IPS-NIHi7 (cell line): Measurements from ENCODE around the gene CYP3A7.
"Not testable (repeated sequence)": the region's sequence is repeated elsewhere in the genome, so short reads cannot be mapped to it uniquely, and the experiment has no call there.

Experiments used
- DNase-seq: peaks from one replicate; pipeline ENCODE4 v3.0.0; 2012; ENCODE audit warnings: mixed read lengths; ENCODE audit errors: extremely low spot score

Gene CYP3A7

DNA sequence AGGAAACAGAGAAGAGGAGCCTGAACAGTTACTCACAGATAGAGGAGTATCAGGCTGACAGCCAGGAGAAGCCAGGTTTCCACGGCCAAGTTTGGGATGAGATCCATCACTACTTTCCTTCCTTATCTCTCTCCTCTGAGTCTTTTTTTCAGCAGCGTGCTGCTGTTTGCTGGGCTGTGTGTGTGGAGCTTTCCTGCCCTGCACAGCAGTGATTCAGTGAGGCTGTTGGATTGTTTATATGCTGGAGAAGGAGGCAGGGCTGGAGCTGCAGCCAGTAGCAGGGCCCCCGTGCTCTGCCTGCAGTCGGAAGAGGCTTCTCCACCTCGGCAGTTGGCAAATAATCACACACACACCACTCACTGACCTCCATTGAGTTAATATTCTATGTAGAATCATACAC is at the start of gene CYP3A7:
TSS of gene CYP3A7 (minus strand) at position 210 of the 400 bp plus-strand sequence. CDS start at position 107, 103 bp downstream.
- DNase-seq: no peak

DNA sequence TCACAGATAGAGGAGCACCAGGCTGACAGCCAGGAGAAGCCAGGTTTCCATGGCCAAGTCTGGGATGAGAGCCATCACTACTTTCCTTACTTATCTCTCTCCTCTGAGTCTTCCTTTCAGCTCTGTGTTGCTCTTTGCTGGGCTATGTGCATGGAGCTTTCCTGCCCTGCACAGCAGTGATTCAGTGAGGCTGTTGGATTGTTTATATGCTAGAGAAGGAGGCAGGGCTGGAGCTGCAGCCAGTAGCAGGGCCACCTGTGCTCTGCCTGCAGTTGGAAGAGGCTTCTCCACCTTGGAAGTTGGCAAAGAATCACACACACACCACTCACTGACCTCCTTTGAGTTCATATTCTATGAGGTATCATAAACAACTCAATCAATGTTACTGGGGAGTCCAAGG is 49.0 kb upstream of the CYP3A7 start, which contains the start of gene CYP3A4:
TSS of gene CYP3A4 (minus strand) at position 178 of the 400 bp plus-strand sequence. CDS start at position 75, 103 bp downstream.
- no peak for DNase-seq

DNA sequence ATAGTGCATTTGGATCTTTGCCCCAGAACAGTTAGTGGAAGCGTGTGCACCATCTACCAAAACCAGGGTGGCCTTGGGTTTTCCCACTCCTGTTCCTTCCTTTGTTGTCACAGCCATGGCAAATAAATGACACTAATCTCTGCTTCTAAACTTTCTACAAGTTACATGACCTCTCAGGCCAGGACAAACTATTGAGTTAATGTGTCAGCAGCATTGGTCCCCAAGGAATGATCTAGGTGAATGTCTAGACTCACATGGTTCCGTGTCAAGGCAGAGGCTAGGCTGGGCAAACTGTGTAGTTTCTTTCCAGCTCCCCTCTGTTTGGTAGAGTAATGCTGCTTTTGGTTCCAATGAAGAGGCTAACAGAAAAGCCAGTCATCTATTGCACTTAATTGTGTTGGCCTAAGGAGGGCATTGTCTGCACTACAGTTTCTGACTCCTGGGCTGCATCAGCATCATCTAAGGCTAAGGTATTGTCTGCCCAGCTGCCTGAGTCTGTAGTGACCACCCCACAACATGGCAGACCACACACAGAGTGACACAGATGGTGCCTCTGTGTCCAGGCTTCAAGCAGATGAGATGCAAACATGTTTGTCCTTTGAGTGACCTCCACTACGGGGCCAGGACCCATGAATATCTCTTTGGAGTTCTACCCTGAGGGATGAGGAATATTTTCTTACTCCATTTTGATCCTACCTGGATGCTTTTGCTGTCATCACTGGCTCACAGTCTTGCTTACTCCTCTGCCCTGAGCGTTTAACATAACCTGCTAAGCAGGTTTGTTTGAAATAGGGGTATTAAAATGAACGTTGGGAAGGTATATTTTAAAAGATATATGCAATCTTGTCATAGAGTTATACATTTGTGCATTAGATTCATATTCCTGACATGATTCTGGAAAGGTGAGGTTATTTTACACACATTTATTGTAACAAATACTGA is 47.3 kb upstream of the CYP3A7 start:
- no peak for DNase-seq

DNA sequence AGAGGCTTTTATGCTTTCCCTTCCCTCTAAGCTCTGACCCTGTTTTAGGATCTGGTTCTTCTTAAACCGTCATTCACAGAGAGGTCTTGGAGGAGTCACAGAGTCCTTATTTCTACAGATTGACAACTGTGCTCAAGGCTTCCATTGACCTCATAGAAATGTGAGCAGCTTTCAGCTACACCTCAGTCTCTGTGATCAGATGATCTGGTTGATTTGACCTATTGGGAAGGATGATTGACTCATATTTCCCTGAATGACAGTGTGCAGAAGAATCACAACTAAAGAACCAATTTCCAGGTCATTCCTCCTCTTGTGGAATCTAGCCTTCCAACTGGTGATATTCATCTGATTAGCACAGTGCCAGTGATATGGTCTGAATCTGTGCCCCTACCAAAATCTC is 45.6 kb upstream of the CYP3A7 start:
- DNase-seq: no peak

DNA sequence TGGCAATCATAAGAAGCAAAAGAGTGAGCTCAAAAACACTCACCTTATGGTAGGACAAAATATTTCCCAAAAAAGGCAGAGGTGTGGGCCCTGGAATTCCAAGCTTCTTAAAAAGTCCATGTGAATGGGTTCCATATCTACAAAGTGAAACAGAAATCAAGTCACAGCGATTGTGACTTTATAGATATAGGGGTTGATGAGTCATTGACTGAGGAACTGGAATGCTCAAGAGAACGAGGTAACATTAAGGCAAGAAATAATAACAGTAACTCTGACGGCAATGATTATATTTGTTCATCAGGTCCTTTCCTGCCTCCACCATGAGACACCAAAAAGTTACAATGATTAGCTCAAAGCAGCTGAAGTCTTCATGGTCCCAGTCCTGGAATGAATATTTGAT is 45.0 kb upstream of the CYP3A7 start:
- no peak for DNase-seq

DNA sequence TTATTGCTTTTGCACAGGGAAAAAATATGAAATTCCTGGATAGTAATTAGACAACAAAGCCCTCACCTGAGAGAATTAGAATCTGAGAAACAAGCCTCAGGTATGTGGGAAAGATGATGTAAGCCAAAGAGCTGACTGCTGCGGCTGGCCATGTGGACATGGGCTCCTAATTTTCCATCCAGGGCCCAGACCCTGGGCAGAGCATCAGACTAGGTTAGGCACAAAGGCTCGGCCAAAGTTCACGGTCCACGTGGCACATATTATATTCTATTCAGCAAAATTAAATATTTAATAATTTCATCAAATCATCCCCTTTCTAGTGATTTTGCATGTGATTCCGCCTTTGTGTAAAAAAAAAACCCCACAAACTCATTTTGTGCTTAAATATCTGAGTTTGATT is 43.9 kb upstream of the CYP3A7 start:
- no peak for DNase-seq

DNA sequence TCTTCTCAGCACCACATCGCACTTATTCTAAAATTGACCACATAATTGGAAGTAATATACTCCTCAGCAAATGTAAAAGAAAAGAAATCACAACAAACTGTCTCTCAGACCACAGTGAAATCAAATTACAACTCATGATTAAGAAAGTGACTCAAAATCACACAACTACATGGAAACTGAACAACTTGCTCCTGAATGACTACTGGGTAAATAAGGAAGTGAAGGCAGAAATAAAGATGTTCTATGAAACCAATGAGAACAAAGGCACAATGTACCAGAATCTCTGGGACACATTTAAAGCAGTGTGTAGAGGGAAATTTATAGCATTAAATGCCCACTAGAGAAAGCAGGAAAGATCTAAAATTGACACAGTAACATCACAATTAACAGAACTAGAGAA is 38.4 kb upstream of the CYP3A7 start:
- not testable (repeated sequence) for DNase-seq

DNA sequence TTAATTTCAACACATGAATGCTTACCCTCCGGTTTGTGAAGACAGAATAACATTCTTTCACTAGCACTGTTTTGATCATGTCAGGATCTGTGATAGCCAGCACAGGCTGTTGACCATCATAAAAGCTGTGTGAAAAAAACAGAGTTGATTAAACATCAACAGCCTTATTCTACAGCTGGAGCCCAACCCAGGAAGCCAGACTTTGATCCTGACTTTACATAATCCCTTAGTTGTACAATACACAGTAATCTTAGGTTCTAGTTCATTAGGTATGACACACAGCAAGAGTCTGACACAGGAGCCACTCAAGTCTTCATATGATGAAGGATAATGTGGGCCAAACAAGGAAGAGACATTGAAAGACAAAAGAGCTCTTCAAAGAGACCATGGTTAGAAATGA is 37.6 kb upstream of the CYP3A7 start:
- DNase-seq: no peak

DNA sequence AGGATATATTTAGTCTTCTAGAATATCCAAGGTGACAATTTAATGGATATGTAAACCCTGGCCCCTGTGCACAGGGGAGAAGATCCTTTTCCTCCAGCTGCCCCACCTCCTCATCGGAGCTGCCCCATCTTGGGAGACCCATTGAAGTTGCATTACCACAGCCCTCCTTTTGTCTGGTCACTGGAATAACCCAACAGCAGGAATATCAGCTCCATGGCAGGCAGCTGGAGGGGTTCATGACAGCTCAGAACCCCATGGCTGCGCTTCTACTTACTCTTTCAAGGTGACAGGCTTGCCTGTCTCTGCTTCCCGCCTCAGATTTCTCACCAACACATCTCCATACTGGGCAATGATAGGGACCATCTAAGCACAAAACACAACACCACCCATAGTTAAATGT is 34.5 kb upstream of the CYP3A7 start:
- DNase-seq: not testable (repeated sequence)

DNA sequence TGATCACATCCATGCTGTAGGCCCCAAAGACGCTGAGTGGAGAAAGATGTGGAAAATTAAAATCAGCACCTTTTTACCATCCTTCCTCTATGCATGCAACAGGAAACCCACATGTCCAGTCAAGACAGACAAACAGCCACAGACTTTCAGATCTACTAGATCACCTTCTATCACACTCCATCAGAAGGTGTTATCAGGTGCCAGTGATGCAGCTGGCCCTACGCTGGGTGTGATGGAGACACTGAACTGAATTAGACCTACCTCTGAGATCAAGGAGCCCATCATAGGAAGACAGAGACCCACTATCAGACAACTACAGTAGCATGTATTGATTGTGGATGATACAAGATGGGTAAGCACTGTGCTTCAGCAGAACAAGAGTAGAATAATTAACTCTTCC is 33.5 kb upstream of the CYP3A7 start:
- DNase-seq: no peak

DNA sequence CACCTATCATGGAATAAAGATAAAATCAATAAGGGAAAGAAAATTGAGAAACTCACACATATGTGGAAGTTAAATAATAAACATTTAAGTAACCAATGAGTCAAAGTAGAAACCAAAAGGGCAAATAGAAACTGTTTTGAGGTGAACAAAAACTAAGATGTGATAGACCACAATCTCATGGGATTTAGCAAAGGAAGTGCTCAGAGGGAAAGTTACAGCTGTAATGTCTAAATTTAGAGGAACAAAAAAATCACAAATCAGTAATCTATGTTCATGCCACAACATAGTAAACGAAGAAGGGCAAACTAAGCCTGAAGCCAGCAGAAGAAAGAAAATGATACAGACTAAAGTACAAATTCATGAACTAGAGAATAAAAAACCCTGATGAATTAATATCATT is 32.7 kb upstream of the CYP3A7 start:
- no peak for DNase-seq

DNA sequence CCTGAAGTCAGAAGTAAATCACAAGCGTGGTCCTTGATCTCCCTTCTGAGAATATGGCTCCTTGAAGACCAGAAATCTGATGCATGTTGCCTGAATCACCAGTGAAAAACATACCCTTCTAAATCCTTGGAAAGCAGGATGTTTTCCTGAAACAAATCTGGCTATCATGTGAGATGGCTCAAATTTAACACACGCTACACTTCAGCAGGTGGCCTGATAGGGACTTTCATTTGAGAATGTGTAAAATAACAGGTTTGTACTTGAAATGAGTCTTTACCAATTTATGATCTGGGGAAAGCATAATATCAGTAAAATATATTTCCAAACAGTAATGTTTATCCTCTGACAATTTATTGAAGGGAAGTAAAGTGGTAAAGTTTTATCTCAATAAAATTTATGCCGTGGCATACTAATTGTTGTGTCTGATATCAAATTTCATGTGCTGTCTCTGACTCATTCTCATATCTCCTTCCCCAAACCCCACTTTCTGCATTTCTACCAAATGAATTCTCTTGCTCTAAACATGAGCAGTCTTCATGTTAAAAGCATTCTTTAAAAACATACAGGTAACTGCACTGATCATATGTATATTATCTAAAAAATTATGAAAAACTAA is 31.6 kb upstream of the CYP3A7 start:
- no peak for DNase-seq

DNA sequence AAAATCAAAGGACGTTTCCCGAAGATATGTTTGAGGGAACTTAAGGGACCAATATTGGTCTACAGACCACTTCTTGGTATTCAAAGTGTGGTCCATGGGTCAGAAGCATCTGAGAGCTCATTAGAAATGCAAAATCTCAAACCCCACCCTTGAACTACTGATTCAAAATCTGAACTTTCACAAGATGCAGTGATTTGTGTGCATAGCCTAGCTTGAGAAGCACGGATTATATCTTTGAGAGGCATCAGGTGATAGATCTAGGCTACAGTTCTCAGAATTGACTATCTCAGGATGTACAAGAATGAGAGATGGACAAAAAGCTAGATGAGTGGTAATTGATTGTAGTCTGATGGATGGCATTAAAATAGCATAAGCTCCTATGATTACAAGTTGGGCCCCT is 29.5 kb upstream of the CYP3A7 start:
- DNase-seq: no peak

DNA sequence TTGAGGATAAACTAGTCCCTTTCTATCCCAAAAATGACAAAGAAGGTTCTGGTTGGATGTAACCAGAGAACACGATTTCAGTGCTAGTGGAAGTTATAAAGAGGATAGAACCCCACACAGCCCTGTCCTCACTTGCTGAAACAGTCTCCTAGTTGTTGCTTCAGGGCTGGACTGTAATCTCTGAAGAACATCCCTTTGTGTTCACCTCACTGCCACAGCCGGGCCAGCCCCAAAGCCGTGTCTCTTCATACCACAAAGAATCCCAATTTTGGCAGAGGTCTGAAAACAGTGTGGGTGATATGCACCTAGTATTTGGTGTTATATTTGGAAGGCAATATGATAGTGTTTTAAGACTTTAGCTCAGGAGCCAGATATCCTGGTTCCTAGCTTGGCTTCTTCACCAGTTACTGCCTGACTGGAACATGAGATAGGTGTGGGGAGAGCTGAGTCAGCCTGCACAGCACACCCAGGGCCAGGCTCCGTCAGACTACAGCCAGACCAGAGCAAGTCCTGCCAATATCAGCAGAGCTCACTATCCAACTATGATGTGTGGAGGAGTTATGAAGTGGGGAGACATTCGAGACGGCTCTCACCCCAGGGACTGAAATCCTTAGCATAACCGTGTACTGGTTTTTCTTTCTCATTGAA is 27.8 kb upstream of the CYP3A7 start:
- no peak for DNase-seq

DNA sequence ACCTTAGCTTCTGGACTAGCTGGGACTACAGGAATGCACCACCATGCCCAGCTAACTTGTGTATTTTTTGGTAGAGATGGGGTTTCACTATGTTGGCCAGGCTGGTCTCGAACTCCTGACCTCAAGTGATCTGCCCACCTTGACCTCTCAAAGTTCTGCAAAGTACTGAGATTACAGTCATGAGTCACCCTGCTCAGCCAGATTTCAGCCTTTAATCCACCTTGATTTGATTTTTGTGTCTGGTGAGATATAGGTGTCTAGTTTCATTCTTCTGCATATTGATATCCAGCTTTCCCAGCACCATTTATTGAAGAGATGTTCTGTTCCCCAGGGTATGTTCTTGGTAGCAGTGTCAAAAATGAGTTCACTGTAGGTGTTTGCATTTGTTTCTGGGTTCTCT is 20.1 kb upstream of the CYP3A7 start:
- DNase-seq: no peak

DNA sequence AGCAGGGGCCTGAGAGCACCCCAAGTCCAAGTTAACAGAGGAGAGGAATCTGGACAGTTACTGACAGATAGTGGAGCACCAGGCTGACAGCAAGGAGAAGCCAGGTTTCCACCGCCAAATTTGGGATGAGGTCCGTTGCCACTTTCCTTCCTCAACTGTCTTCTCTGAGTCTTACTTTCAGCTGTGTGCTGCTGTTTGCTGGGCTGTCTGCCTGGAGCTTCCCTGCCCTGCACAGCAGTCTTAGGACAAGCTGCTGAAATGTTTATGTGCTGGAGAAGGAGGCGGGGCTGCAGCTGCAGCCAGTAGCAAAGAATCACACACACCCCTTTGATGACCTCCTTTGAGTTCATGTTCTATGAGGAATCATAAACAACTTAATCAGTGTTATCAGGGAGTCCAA is 17.4 kb upstream of the CYP3A7 start:
- DNase-seq: no peak

DNA sequence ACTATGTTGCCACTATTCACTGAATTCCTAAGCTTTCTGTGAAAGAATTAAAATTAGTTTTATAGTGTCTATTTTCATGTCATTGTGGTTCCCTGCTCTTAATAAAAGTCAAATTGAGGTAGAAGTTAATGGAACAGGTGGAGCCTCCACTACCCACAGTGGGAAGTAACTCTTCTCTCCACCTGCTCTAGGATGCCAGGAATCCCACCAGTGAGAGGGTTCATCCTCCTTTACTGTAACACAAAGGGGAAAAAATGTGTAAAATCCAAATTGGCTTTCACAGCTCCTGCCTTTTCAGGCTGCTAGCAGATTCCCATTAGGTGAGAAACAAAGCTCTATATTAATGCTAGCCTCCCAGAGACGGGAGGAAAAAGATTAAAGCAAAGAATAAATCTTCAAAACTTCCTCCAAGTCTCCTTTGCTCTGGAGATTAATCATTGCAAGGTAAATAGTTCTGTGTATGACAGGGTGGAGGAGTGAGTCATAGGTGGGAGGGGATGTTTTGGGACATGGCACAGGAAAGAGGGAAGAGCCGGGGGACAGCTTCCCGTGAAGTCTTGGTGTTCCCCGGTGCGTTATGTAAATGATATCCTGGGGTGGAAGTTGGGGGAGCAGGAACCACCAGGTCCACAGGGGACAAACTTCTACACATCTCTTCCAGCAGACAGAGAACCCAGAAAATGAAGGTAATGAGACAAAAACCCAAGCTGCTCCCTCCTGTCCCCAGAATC is 16.5 kb upstream of the CYP3A7 start:
- not testable (repeated sequence) for DNase-seq

DNA sequence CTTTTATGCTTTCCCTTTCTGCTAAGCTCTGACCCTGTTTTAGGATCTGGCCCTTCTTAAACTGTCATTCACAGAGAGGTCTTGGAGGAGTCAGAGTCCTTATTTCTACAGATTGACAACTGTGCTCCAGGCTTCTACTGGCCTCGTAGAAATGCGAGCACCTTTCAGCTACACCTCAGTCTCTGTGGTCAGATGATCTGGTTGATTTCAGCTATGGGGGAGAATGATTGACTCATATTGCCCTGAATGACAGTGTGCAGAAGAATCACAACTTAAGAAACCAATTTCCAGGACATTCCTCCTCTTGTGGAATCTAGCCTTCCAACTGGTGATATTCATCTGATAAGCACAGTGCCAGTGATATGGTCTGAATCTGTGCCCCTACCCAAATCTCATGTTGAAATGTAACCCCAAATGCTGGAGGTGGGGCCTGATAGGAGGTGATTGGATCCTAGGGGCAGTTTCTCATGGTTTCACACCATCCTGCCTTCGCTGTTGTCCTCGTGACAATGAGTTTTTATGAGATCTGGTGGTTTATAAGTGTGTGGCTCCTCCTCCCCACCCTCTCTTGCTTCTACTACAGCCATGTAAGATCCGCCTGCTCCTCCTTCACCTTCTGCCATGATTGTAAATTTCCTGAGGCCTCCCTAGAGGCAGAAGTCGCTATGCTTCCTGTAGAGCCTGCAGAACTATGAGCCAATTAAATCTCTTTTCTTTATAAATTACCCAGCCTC is 14.0 kb upstream of the CYP3A7 start:
- no peak for DNase-seq

DNA sequence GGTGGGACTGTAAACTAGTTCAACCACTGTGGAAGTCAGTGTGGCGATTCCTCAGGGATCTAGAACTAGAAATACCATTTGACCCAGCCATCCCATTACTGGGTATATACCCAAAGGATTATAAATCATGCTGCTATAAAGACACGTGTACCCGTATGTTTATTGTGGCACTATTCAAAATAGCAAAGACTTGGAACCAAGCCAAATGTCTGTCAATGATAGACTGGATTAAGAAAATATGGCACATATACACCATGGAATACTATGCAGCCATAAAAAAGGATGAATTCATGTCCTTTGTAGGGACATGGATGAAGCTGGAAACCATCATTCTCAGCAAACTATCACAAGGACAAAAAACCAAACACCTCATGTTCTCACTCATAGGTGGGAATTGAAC is 11.9 kb upstream of the CYP3A7 start:
- DNase-seq: not testable (repeated sequence)

DNA sequence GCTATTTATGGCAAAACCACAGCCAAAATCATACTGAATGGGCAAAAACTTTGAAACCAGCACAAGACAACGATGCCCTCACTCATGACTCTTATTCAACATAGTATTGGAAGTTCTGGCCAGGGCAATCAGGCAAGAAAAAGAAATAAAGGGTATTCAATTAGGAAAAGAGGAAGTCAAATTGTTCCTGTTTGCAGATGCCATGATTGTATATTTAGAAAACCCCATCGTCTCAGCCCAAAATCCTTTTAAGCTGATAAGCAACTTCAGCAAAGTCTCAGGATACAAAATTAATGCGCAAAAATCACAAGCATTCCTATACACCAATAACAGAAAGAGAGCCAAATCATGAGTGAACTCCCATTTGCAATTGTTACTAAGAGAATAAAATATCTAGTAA is 10.4 kb upstream of the CYP3A7 start:
- DNase-seq: not testable (repeated sequence)

DNA sequence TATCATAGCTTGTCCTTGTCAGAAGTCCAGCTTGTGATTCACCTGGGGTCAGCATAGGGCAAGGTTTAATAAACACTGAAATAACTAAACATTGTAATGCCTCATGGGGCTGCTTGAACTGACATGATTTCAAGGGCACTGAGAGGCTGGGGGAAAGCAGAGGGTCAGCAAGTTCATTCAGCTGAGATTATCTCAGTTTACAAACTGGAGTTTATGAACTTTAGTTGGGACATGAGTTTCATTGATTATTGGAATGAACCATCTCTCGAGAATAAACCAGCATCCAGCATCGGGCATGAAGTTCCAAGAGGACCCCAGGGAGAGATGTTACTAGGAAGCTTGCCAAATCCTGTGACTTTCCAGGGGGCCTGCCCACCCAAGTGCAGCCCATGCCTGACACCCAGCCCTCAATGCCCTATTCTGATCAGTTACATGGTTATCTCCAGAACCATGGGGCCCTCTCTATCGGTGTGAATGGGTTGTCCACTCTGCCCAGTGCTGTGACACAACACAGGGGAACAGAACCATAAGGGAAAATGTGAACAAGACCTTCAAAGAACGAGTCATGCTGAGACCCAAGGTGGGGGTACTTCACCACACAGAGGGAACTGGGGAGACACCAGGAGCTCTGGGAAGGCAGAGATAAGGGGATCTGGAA is 7.9 kb upstream of the CYP3A7 start:
- no peak for DNase-seq
